ENCODE results near the gene HIRA. TPM values are rescaled to one million over a fixed set of nuclear protein-coding genes. Genes with fewer than 3 reads are reported as not detected.

HIRA gene
- total RNA-seq, 1 experiment from 2014 or later = 50.6 TPM

- CTCF ChIA-PET = no interaction called here
- TF ChIP-seq CTCF (conservative IDR thresholded peaks at IDR 0.05; ENCODE audit: low read depth, low read length) (no peak), EZH2 (IDR thresholded peaks at IDR 0.05; ENCODE audit: borderline replicate concordance, low read depth, low read length, poor library complexity, severe bottlenecking) (no peak)
- no TSS peak for BruUV-seq (replicated peaks)
- Histone ChIP-seq H3K9me3 (ENCODE audit: low read depth, low read length, poor library complexity, severe bottlenecking) (no peaks in the 10 kb centered on the region), H3K36me3 (ENCODE audit: insufficient read depth, low read length, poor library complexity, severe bottlenecking) (no peaks in the 10 kb centered on the region), H3K4me3 (ENCODE audit: low read depth, low read length, poor library complexity, severe bottlenecking) (peak overlapping the region; percentile 79), H3K4me1 (ENCODE audit: insufficient read depth, low read length, poor library complexity, severe bottlenecking) (peaks cover 8% of the 10 kb centered on the region), H3K27ac (ENCODE audit: low read depth, low read length, poor library complexity, severe bottlenecking) (peak overlapping the region; percentile 54), H3K27me3 (replicated peaks; ENCODE audit: insufficient read depth, low read depth, low read length, poor library complexity) (no peaks in the 10 kb centered on the region)
- POLR2A ChIA-PET (ENCODE audit: low non-redundant PET) = no interaction called here
- no peak for DNase-seq (ENCODE audit: low spot score)
- intact Hi-C loops (cut with micrococcal nuclease; ENCODE audit: unreplicated experiment) = loop anchor here (5.0 kb wide), 1 partner anchor 115 kb away; the partner anchor contains the start of gene SLC25A1
Observed at GRCh38 chr22:19292458-19293230, 138.9 kb downstream of the HIRA start.

- Histone ChIP-seq H3K27me3 (replicated peaks; ENCODE audit: insufficient read depth, low read depth, low read length, poor library complexity) (no peaks in the 10 kb centered on the region), H3K4me1 (ENCODE audit: insufficient read depth, low read length, poor library complexity, severe bottlenecking) (peaks cover 8% of the 10 kb centered on the region), H3K36me3 (ENCODE audit: insufficient read depth, low read length, poor library complexity, severe bottlenecking) (no peaks in the 10 kb centered on the region), H3K9me3 (ENCODE audit: low read depth, low read length, poor library complexity, severe bottlenecking) (no peaks in the 10 kb centered on the region), H3K27ac (ENCODE audit: low read depth, low read length, poor library complexity, severe bottlenecking) (peak within 1 kb of the TSS; percentile 64), H3K4me3 (ENCODE audit: low read depth, low read length, poor library complexity, severe bottlenecking) (peak within 1 kb of the TSS; percentile 79)
- TF ChIP-seq CTCF (conservative IDR thresholded peaks at IDR 0.05; ENCODE audit: low read depth, low read length) (no peak), EZH2 (IDR thresholded peaks at IDR 0.05; ENCODE audit: borderline replicate concordance, low read depth, low read length, poor library complexity, severe bottlenecking) (no peak)
- BruUV-seq (replicated peaks) = no TSS peak
- ChIA-PET POLR2A (ENCODE audit: low non-redundant PET) (no interaction called here), CTCF (interaction anchor here (0.5 to 1.1 kb wide), 2 partner anchors 8 to 117 kb away, joined by 3 read pairs; no protein-coding TSS in a partner anchor)
- peak; percentile 80 for DNase-seq (ENCODE audit: low spot score)
- intact Hi-C loops (cut with micrococcal nuclease; ENCODE audit: unreplicated experiment) = loop anchor here (5.0 kb wide), 1 partner anchor 115 kb away; the partner anchor contains the start of gene SLC25A1
Observed at GRCh38 chr22:19291580-19292457, 139.7 kb downstream of the HIRA start, which contains the start of gene CLTCL1. CLTCL1 (minus strand) TSS chr22:19291719; CDS start chr22:19291641, 78 bp downstream.

- intact Hi-C loops (cut with micrococcal nuclease; ENCODE audit: unreplicated experiment) = loop anchor here (5.0 kb wide), 1 partner anchor 114 kb away; the partner anchor contains the start of gene SLC25A1
- H3K36me3 ChIP-seq (ENCODE audit: insufficient read depth, low read length, poor library complexity, severe bottlenecking) = no peaks in the 10 kb centered on the region
- peaks cover 8% of the 10 kb centered on the region for H3K4me1 ChIP-seq (ENCODE audit: insufficient read depth, low read length, poor library complexity, severe bottlenecking)
- H3K4me3 ChIP-seq (ENCODE audit: low read depth, low read length, poor library complexity, severe bottlenecking) = peak overlapping the region; percentile 79
- POLR2A ChIA-PET (ENCODE audit: low non-redundant PET) = no interaction called here
- TF ChIP-seq CTCF (conservative IDR thresholded peaks at IDR 0.05; ENCODE audit: low read depth, low read length) = no peak
- TF ChIP-seq EZH2 (IDR thresholded peaks at IDR 0.05; ENCODE audit: borderline replicate concordance, low read depth, low read length, poor library complexity, severe bottlenecking) = no peak
- H3K27me3 ChIP-seq (replicated peaks; ENCODE audit: insufficient read depth, low read depth, low read length, poor library complexity) = no peaks in the 10 kb centered on the region
- H3K9me3 ChIP-seq (ENCODE audit: low read depth, low read length, poor library complexity, severe bottlenecking) = no peaks in the 10 kb centered on the region
- no TSS peak for BruUV-seq (replicated peaks)
- CTCF ChIA-PET = interaction anchor here (1.1 kb wide), 1 partner anchor 9 kb away, joined by 3 read pairs; no protein-coding TSS in a partner anchor
- H3K27ac ChIP-seq (ENCODE audit: low read depth, low read length, poor library complexity, severe bottlenecking) = peak overlapping the region; percentile 64
- DNase-seq (ENCODE audit: low spot score) = peak; percentile 47
Observed at GRCh38 chr22:19291218-19291579, 140.3 kb downstream of the HIRA start.
